HG03442 (cell line): Measurements from ENCODE around the gene HOXB4.

Source experiments
- ATAC-seq: cut with Tn5 transposase; IDR thresholded peaks from one replicate; pipeline ENCODE4 v1.9.1; 2021; ENCODE audit warnings: mild to moderate bottlenecking, moderate library complexity; ENCODE audit not compliant: unreplicated experiment

HOXB4 gene

GRCh38 chr17:48549914-48550501 lies 28.1 kb downstream of the HOXB4 start:
- no peak for ATAC-seq

GRCh38 chr17:48549281-48549630 lies 28.9 kb downstream of the HOXB4 start:
- no peak for ATAC-seq

GRCh38 chr17:48548523-48549280 lies 29.4 kb downstream of the HOXB4 start:
- no peak for ATAC-seq

- ATAC-seq = no peak
Observed at GRCh38 chr17:48547808-48548522, 30.2 kb downstream of the HOXB4 start.

GRCh38 chr17:48546924-48547807 lies 31.0 kb downstream of the HOXB4 start:
- no peak for ATAC-seq

GRCh38 chr17:48546137-48546923 lies 31.8 kb downstream of the HOXB4 start:
- ATAC-seq = no peak

GRCh38 chr17:48545539-48545938 lies 32.6 kb downstream of the HOXB4 start:
- ATAC-seq = no peak

- no peak for ATAC-seq
Observed at GRCh38 chr17:48545022-48545375, 33.2 kb downstream of the HOXB4 start, which contains the start of gene HOXB2. Gene HOXB2 (minus strand): TSS chr17:48545109. CDS start chr17:48544911, 198 bp downstream.

GRCh38 chr17:48544349-48545021 lies 33.7 kb downstream of the HOXB4 start:
- no peak for ATAC-seq

- no peak for ATAC-seq
Observed at GRCh38 chr17:48543854-48544348, 34.2 kb downstream of the HOXB4 start.

- ATAC-seq = peak; percentile 36
Observed at GRCh38 chr17:48543107-48543853, 34.9 kb downstream of the HOXB4 start.

- no peak for ATAC-seq
Observed at GRCh38 chr17:48542698-48543106, 35.4 kb downstream of the HOXB4 start.

- ATAC-seq = no peak
Observed at GRCh38 chr17:48542114-48542656, 36.0 kb downstream of the HOXB4 start.

- ATAC-seq = no peak
Observed at GRCh38 chr17:48541577-48542113, 36.5 kb downstream of the HOXB4 start.

- ATAC-seq = no peak
Observed at GRCh38 chr17:48541036-48541576, 37.0 kb downstream of the HOXB4 start.

- no peak for ATAC-seq
Observed at GRCh38 chr17:48540213-48540612, 37.9 kb downstream of the HOXB4 start.

- ATAC-seq = no peak
Observed at GRCh38 chr17:48539177-48539576, 39.0 kb downstream of the HOXB4 start.

- ATAC-seq = no peak
Observed at GRCh38 chr17:48537316-48537715, 40.8 kb downstream of the HOXB4 start.
